DMS114 treated with DMSO at 0.1 percent for 48 hours (cell line): ENCODE results near the gene SIRT7.

ENCODE experiments used
- DNase-seq: peaks from one replicate; lab custom pipeline; 2025; ENCODE audit not compliant: unreplicated experiment; lab: John Stamatoyannopoulos, UW

SIRT7 gene

GRCh38 chr17:81917565-81918332 lies at the start of gene SIRT7:
TSS of gene SIRT7 (minus strand) at chr17:81918176. CDS start at chr17:81918131, 45 bp downstream.
- peak; percentile 51 for DNase-seq

- DNase-seq = no peak
Measured at GRCh38 chr17:81967244-81967532, 49.2 kb upstream of the SIRT7 start.

GRCh38 chr17:81966343-81967243 lies 48.6 kb upstream of the SIRT7 start:
- DNase-seq = no peak

GRCh38 chr17:81964081-81964849 lies 46.3 kb upstream of the SIRT7 start:
- no peak for DNase-seq

- DNase-seq = no peak
Measured at GRCh38 chr17:81962499-81963441, 44.8 kb upstream of the SIRT7 start.

- no peak for DNase-seq
Measured at GRCh38 chr17:81961521-81962498, 43.8 kb upstream of the SIRT7 start.

GRCh38 chr17:81961087-81961511 lies 43.1 kb upstream of the SIRT7 start, which contains the start of gene NOTUM:
TSS of gene NOTUM (minus strand) at chr17:81961187. CDS start at chr17:81960909, 278 bp downstream.
- no peak for DNase-seq

- DNase-seq = no peak
Measured at GRCh38 chr17:81960130-81960958, 42.4 kb upstream of the SIRT7 start.

GRCh38 chr17:81959362-81960129 lies 41.6 kb upstream of the SIRT7 start:
- no peak for DNase-seq

- no peak for DNase-seq
Measured at GRCh38 chr17:81958633-81959342, 40.8 kb upstream of the SIRT7 start.

GRCh38 chr17:81957691-81958432 lies 39.9 kb upstream of the SIRT7 start:
- DNase-seq = no peak

- DNase-seq = no peak
Measured at GRCh38 chr17:81956607-81957589, 38.9 kb upstream of the SIRT7 start.

GRCh38 chr17:81955756-81956544 lies 38.0 kb upstream of the SIRT7 start:
- no peak for DNase-seq

GRCh38 chr17:81955058-81955681 lies 37.2 kb upstream of the SIRT7 start:
- no peak for DNase-seq
